ENCODE results near the gene KCNJ6.

Gene KCNJ6

GRCh38 chr21:37904856-37905255 lies 11.4 kb downstream of the KCNJ6 start:
- no peak overlapping the region for H3K27ac Mint-ChIP-seq
- no peak for TF ChIP-seq CTCF (IDR thresholded peaks at IDR 0.05; ENCODE audit: unreplicated experiment in 3 of 3)
- H3K4me3 Mint-ChIP-seq = no peak overlapping the region
- H3K36me3 Mint-ChIP-seq (ENCODE audit: low read depth) = no peaks in the 10 kb centered on the region
- no peaks in the 10 kb centered on the region for H3K4me1 Mint-ChIP-seq
- peaks cover 22% of the 10 kb centered on the region for H3K27me3 Mint-ChIP-seq (ENCODE audit: low read depth)
- no peaks in the 10 kb centered on the region for H3K9me3 Mint-ChIP-seq

- H3K4me1 Mint-ChIP-seq = peaks cover 9% of the 10 kb centered on the region
- H3K4me3 Mint-ChIP-seq = no peak overlapping the region
- no peak overlapping the region for H3K27ac Mint-ChIP-seq
- no peak for TF ChIP-seq CTCF (IDR thresholded peaks at IDR 0.05; ENCODE audit: unreplicated experiment in 3 of 3)
- H3K9me3 Mint-ChIP-seq = no peaks in the 10 kb centered on the region
- peaks cover 27% of the 10 kb centered on the region for H3K27me3 Mint-ChIP-seq (ENCODE audit: low read depth)
- no peaks in the 10 kb centered on the region for H3K36me3 Mint-ChIP-seq (ENCODE audit: low read depth)
Measured at GRCh38 chr21:37903396-37903795, 12.9 kb downstream of the KCNJ6 start.

- Mint-ChIP-seq H3K27ac (no peak overlapping the region), H3K36me3 (ENCODE audit: low read depth) (no peaks in the 10 kb centered on the region), H3K9me3 (no peaks in the 10 kb centered on the region), H3K4me3 (no peak overlapping the region), H3K27me3 (ENCODE audit: low read depth) (peaks cover 44% of the 10 kb centered on the region), H3K4me1 (peaks cover 9% of the 10 kb centered on the region)
- TF ChIP-seq CTCF (IDR thresholded peaks at IDR 0.05; ENCODE audit: unreplicated experiment in 3 of 3) = no peak
Measured at GRCh38 chr21:37899146-37899545, 17.1 kb downstream of the KCNJ6 start.

- Mint-ChIP-seq H3K27ac (no peak overlapping the region), H3K4me1 (peaks cover 9% of the 10 kb centered on the region), H3K36me3 (ENCODE audit: low read depth) (no peaks in the 10 kb centered on the region), H3K9me3 (no peaks in the 10 kb centered on the region), H3K27me3 (ENCODE audit: low read depth) (peaks cover 44% of the 10 kb centered on the region), H3K4me3 (no peak overlapping the region)
- no peak for TF ChIP-seq CTCF (IDR thresholded peaks at IDR 0.05; ENCODE audit: unreplicated experiment in 3 of 3)
Measured at GRCh38 chr21:37896788-37897187, 19.5 kb downstream of the KCNJ6 start.

- Mint-ChIP-seq H3K27me3 (ENCODE audit: low read depth) (peaks cover 24% of the 10 kb centered on the region), H3K4me1 (no peaks in the 10 kb centered on the region), H3K4me3 (no peak overlapping the region), H3K27ac (no peak overlapping the region), H3K9me3 (no peaks in the 10 kb centered on the region), H3K36me3 (ENCODE audit: low read depth) (no peaks in the 10 kb centered on the region)
- TF ChIP-seq CTCF (IDR thresholded peaks at IDR 0.05; ENCODE audit: unreplicated experiment in 3 of 3) = no peak
Measured at GRCh38 chr21:37891972-37892371, 24.3 kb downstream of the KCNJ6 start.

- Mint-ChIP-seq H3K4me1 (no peaks in the 10 kb centered on the region), H3K27ac (no peak overlapping the region), H3K27me3 (ENCODE audit: low read depth) (peaks cover 27% of the 10 kb centered on the region), H3K9me3 (no peaks in the 10 kb centered on the region), H3K4me3 (no peak overlapping the region), H3K36me3 (ENCODE audit: low read depth) (no peaks in the 10 kb centered on the region)
- TF ChIP-seq CTCF (IDR thresholded peaks at IDR 0.05; ENCODE audit: unreplicated experiment in 3 of 3) = no peak
Measured at GRCh38 chr21:37888659-37889058, 27.6 kb downstream of the KCNJ6 start.
